H9 (cell line): ENCODE data around the gene HSD11B1L. TPM values are rescaled to one million over a fixed set of nuclear protein-coding genes. Genes with fewer than 3 reads are reported as not detected.

Experiments used
- DNase-seq: peaks from one replicate; pipeline ENCODE4 v3.0.0-alpha.2; 2017
- H2AFZ ChIP-seq: one replicate; pipeline ENCODE4 v1.6.1; 2013; ENCODE audit warnings: mild to moderate bottlenecking, low read length, control low read depth, moderate library complexity
- H2AK5ac ChIP-seq: 2 replicates; pipeline ENCODE4 v1.6.1; 2013; ENCODE audit warnings: low read length, control low read depth, mixed read lengths; ENCODE audit not compliant: insufficient read length
- H2BK120ac ChIP-seq: one replicate; pipeline ENCODE4 v1.6.1; 2013; ENCODE audit warnings: low read depth, mild to moderate bottlenecking, low read length, control low read depth, inconsistent platforms; ENCODE audit not compliant: poor library complexity, severe bottlenecking
- H2BK12ac ChIP-seq: 2 replicates; pipeline ENCODE4 v1.6.1; 2013; ENCODE audit warnings: low read length, control low read depth, mixed read lengths, low read depth; ENCODE audit not compliant: insufficient read length
- H2BK15ac ChIP-seq: 2 replicates; pipeline ENCODE4 v1.6.1; 2013; ENCODE audit warnings: low read depth, low read length, control low read depth
- H2BK20ac ChIP-seq: one replicate; pipeline ENCODE4 v1.6.1; 2013; ENCODE audit warnings: low read depth, mild to moderate bottlenecking, low read length, control low read depth, inconsistent platforms; ENCODE audit not compliant: poor library complexity, severe bottlenecking
- H2BK5ac ChIP-seq: 2 replicates; pipeline ENCODE4 v1.6.1; 2013; ENCODE audit warnings: low read length, control low read depth, mixed read lengths; ENCODE audit not compliant: insufficient read length
- H3K14ac ChIP-seq: 2 replicates; pipeline ENCODE4 v1.6.1; 2013; ENCODE audit warnings: low read length, control low read depth; ENCODE audit not compliant: insufficient read depth
- H3K18ac ChIP-seq: 2 replicates; pipeline ENCODE4 v1.6.1; 2013; ENCODE audit warnings: low read depth, mild to moderate bottlenecking, mixed read lengths, low read length, control low read depth; ENCODE audit not compliant: insufficient read length
- H3K23ac ChIP-seq: 2 replicates; pipeline ENCODE4 v1.6.1; 2013; ENCODE audit warnings: low read length, control low read depth, mixed read lengths, low read depth; ENCODE audit not compliant: insufficient read length
- H3K23me2 ChIP-seq: 2 replicates; pipeline ENCODE4 v1.6.1; 2013; ENCODE audit warnings: low read depth, mild to moderate bottlenecking, mixed read lengths, low read length, control low read depth; ENCODE audit not compliant: insufficient read length, poor library complexity, severe bottlenecking
- H3K27ac ChIP-seq: 2 replicates; pipeline ENCODE4 v1.5.1; 2013; ENCODE audit warnings: low read length, control low read depth, mixed read lengths, low read depth; ENCODE audit not compliant: insufficient read length
- H3K27me3 ChIP-seq: 2 replicates; pipeline ENCODE4 v1.6.1; 2013; ENCODE audit warnings: low read length, control low read depth, inconsistent platforms; ENCODE audit not compliant: insufficient read depth
- H3K4ac ChIP-seq: 2 replicates; pipeline ENCODE4 v1.6.1; 2013; ENCODE audit warnings: low read depth, mild to moderate bottlenecking, control low read depth, inconsistent platforms, low read length, moderate library complexity
- H3K4me1 ChIP-seq: 2 replicates; pipeline ENCODE4 v1.6.1; 2013; ENCODE audit warnings: low read length, control low read depth, inconsistent platforms; ENCODE audit not compliant: insufficient read depth
- H3K4me2 ChIP-seq: 2 replicates; pipeline ENCODE4 v1.6.1; 2013; ENCODE audit warnings: low read length, control low read depth, mixed read lengths; ENCODE audit not compliant: insufficient read length, insufficient read depth
- H3K56ac ChIP-seq: 2 replicates; pipeline ENCODE4 v1.6.1; 2013; ENCODE audit warnings: low read depth, mild to moderate bottlenecking, mixed read lengths, low read length, control low read depth; ENCODE audit not compliant: insufficient read length
- H3K79me1 ChIP-seq: 2 replicates; pipeline ENCODE4 v1.6.1; 2013; ENCODE audit warnings: low read depth, mild to moderate bottlenecking, moderate library complexity, low read length, control low read depth, inconsistent platforms; ENCODE audit not compliant: insufficient read depth, poor library complexity, severe bottlenecking
- H3K79me2 ChIP-seq: 2 replicates; pipeline ENCODE4 v1.6.1; 2013; ENCODE audit warnings: low read length, control low read depth, inconsistent platforms; ENCODE audit not compliant: insufficient read depth
- H3K9ac ChIP-seq: 2 replicates; pipeline ENCODE4 v1.6.1; 2013; ENCODE audit warnings: low read length, control low read depth, mixed read lengths; ENCODE audit not compliant: insufficient read length; ENCODE audit errors: extremely low read depth
- H3K9me3 ChIP-seq: one replicate; pipeline ENCODE4 v1.6.1; 2013; ENCODE audit warnings: low read depth, low read length, inconsistent platforms; ENCODE audit not compliant: control insufficient read depth
- H3T11ph ChIP-seq: one replicate; pipeline ENCODE4 v1.6.1; 2013; ENCODE audit warnings: mild to moderate bottlenecking, low read length, control low read depth, inconsistent platforms
- H4K20me1 ChIP-seq: one replicate; pipeline ENCODE4 v1.6.1; 2013; ENCODE audit not compliant: control insufficient read depth, insufficient read length, insufficient read depth
- H4K5ac ChIP-seq: 2 replicates; pipeline ENCODE4 v1.6.1; 2013; ENCODE audit warnings: low read depth, mild to moderate bottlenecking, mixed read lengths, low read length, control low read depth; ENCODE audit not compliant: insufficient read length
- H4K8ac ChIP-seq: replicated peaks from 2 replicates; pipeline ENCODE4 v1.6.1; 2013; ENCODE audit warnings: low read length, control low read depth, mixed read lengths, low read depth; ENCODE audit not compliant: insufficient read length
- H4K91ac ChIP-seq: 2 replicates; pipeline ENCODE4 v1.6.1; 2013; ENCODE audit warnings: low read depth, mild to moderate bottlenecking, moderate library complexity, mixed read lengths, low read length, control low read depth; ENCODE audit not compliant: insufficient read length
- H3K27ac Mint-ChIP-seq, 3 experiments: 2 replicates in 2 of 3; 3 replicates in 1 of 3; pipeline ENCODE4 v1.8.0; 2020 to 2021; ENCODE audit warnings: mixed read lengths in 3 of 3, mild to moderate bottlenecking in 1 of 3, moderate library complexity in 1 of 3
- H3K27me3 Mint-ChIP-seq: 2 replicates; pipeline ENCODE4 v1.8.0; 2021; ENCODE audit warnings: low read depth, mild to moderate bottlenecking, moderate library complexity, mixed read lengths
- H3K36me3 Mint-ChIP-seq, 3 experiments: 2 replicates in 2 of 3; 3 replicates in 1 of 3; pipeline ENCODE4 v1.8.0; 2020 to 2021; ENCODE audit warnings: low read depth in 3 of 3, mixed read lengths in 3 of 3; ENCODE audit not compliant: insufficient read depth in 1 of 3
- H3K4me1 Mint-ChIP-seq, 2 experiments: 2 replicates each; pipeline ENCODE4 v1.8.0; 2020; ENCODE audit warnings: mixed read lengths in 2 of 2
- H3K4me3 Mint-ChIP-seq, 2 experiments: 2 replicates in 1 of 2; 3 replicates in 1 of 2; pipeline ENCODE4 v1.8.0; 2020 to 2021; ENCODE audit warnings: mild to moderate bottlenecking in 2 of 2, mixed read lengths in 2 of 2, moderate library complexity in 1 of 2
- H3K9me3 Mint-ChIP-seq, 2 experiments: 2 replicates in 1 of 2; 3 replicates in 1 of 2; pipeline ENCODE4 v1.8.0; 2020; ENCODE audit warnings: mild to moderate bottlenecking in 2 of 2, mixed read lengths in 2 of 2, moderate library complexity in 1 of 2
- CTCF ChIP-seq: fragments of 200-600 bp; sonication (generic); conservative IDR thresholded peaks from 3 replicates; pipeline ENCODE4 v1.8.0; 2021; ENCODE audit warnings: antibody characterized with exemption, mild to moderate bottlenecking
- WGBS: extraction: QIAGEN DNeasy Blood & Tissue Kit; methylation state at CpG from one replicate; pipeline ENCODE4 v1.1.7; 2013; ENCODE audit warnings: missing lambda C conversion rate, low lambda C conversion rate, mixed read lengths; ENCODE audit not compliant: insufficient read length; ENCODE audit errors: extremely low coverage; 5-methylcytosine and 5-hydroxymethylcytosine counted together
- total RNA-seq: library from RNA; stranded (reverse); gene quantifications from 2 replicates; pipeline ENCODE4 v1.2.1, GENCODE V29; 2021

Gene HSD11B1L
- total RNA-seq, 1 experiment from 2014 or later, result 9.3 TPM

- no peaks in the 10 kb centered on the region for H4K20me1 ChIP-seq
- no CpG with 5 or more reads among the region's 5 CpGs for WGBS
- H2BK5ac ChIP-seq, result no peak overlapping the region
- no peak overlapping the region for H2BK20ac ChIP-seq
- Mint-ChIP-seq H3K27me3 (no peaks in the 10 kb centered on the region), H3K36me3 (peaks cover 52 to 95% (median 80%) of the 10 kb centered on the region in 3 experiments; a peak in 6 of 7 replicates), H3K27ac (no peak overlapping the region; a peak in 1 of 7 replicates), H3K9me3 (no peaks in the 10 kb centered on the region), H3K4me3 (no peak overlapping the region), H3K4me1 (no peaks in the 10 kb centered on the region)
- no peaks in the 10 kb centered on the region for H3K9me3 ChIP-seq
- H3K79me1 ChIP-seq, result no peaks in the 10 kb centered on the region
- no peak overlapping the region for H3K4ac ChIP-seq
- H3T11ph ChIP-seq, result no peak overlapping the region
- H3K27me3 ChIP-seq, result no peaks in the 10 kb centered on the region
- no peak overlapping the region for H4K5ac ChIP-seq
- H3K4me1 ChIP-seq, result no peaks in the 10 kb centered on the region
- no peak overlapping the region for H3K56ac ChIP-seq
- TF ChIP-seq CTCF, result no peak
- no peak overlapping the region for H2BK120ac ChIP-seq
- H3K4me2 ChIP-seq, result no peak overlapping the region
- H2AFZ ChIP-seq, result no peak overlapping the region
- no peak overlapping the region for H3K18ac ChIP-seq
- H3K23me2 ChIP-seq, result no peaks in the 10 kb centered on the region
- no peak overlapping the region for H3K27ac ChIP-seq
- no peak overlapping the region for H3K9ac ChIP-seq
- no peak for DNase-seq
- no peak overlapping the region for H3K23ac ChIP-seq
- no peaks in the 10 kb centered on the region for H3K79me2 ChIP-seq
- H2BK12ac ChIP-seq, result no peak overlapping the region
- no peak overlapping the region for H2BK15ac ChIP-seq
- H2AK5ac ChIP-seq, result no peak overlapping the region
- no peak overlapping the region for H4K8ac ChIP-seq
- H3K14ac ChIP-seq, result no peak overlapping the region
- H4K91ac ChIP-seq, result no peak overlapping the region
These were observed 25.9 kb upstream of the HSD11B1L start for GRCh38 chr19:5654931-5655330.
